Kidney (tissue), 14 donors: ENCODE measurements around the gene GPX2. TPM values are rescaled to one million over a fixed set of nuclear protein-coding genes. Genes with fewer than 3 reads are reported as not detected.
A peak's percentile ranks its signal among the peaks of the same experiment; 100 is the strongest.

Experiments used
- DNase-seq, 5 donors: peaks; one replicate each; pipeline ENCODE4 v3.0.0-alpha.2; 2013 to 2020
- FAIRE-seq: peaks from 2 replicates; lab custom pipeline; 2012; peaks lifted over from hg19 to GRCh38; lab: Jason Lieb, UNC
- H3K27ac ChIP-seq, 2 donors: one replicate each; pipeline ENCODE4 v1.7.0; 2013; ENCODE audit warnings: low read depth in 2 of 2, low read length in 2 of 2, inconsistent platforms in 1 of 2
- H3K27me3 ChIP-seq: one replicate; pipeline ENCODE4 v1.7.1; 2013; ENCODE audit warnings: low read length, inconsistent platforms; ENCODE audit not compliant: control insufficient read depth, insufficient read depth
- H3K36me3 ChIP-seq, 3 donors: one replicate each; pipeline versions ENCODE4 v1.7.0 to v1.7.1; 2013; ENCODE audit warnings: low read length in 3 of 3, control low read depth in 1 of 3, inconsistent platforms in 1 of 3; ENCODE audit not compliant: insufficient read depth in 3 of 3, control insufficient read depth in 2 of 3
- H3K4me1 ChIP-seq, 3 donors: one replicate each; pipeline versions ENCODE4 v1.7.0 to v1.7.1; 2013; ENCODE audit warnings: low read length in 3 of 3, inconsistent platforms in 1 of 3, low read depth in 1 of 3; ENCODE audit not compliant: control insufficient read depth in 2 of 3, insufficient read depth in 2 of 3
- H3K4me3 ChIP-seq, 3 donors: one replicate each; pipeline versions ENCODE4 v1.7.0 to v1.8.1; 2013; ENCODE audit warnings: low read length in 3 of 3, control low read depth in 1 of 3, inconsistent platforms in 1 of 3
- H3K9ac ChIP-seq, 3 donors: one replicate each; pipeline versions ENCODE4 v1.7.0 to v1.7.1; 2013; ENCODE audit warnings: low read length in 3 of 3, control low read depth in 1 of 3, inconsistent platforms in 1 of 3
- H3K9me3 ChIP-seq, 3 donors: one replicate each; pipeline versions ENCODE4 v1.7.0 to v1.7.1; 2013; ENCODE audit warnings: low read length in 3 of 3, control low read depth in 1 of 3, inconsistent platforms in 1 of 3; ENCODE audit not compliant: control insufficient read depth in 2 of 3, insufficient read depth in 1 of 3
- CTCF ChIP-seq: IDR thresholded peaks from 3 replicates; pipeline ENCODE4 v1.5.1; 2012; ENCODE audit warnings: mild to moderate bottlenecking, moderate library complexity, borderline replicate concordance; ENCODE audit not compliant: insufficient read depth; ENCODE audit errors: extremely low read depth
- intact Hi-C: fragments of 100-400 bp; cut with DNase I; formaldehyde crosslinking; loops from one replicate; pipeline ENCODE4 v1.11.1; 2022
- polyA plus RNA-seq: library from polyadenylated mRNA; stranded (reverse); fragments of 350-450 nt; fragmentation: Illumina TruSeq; extraction: RNeasy Lipid Tissue Mini Kit (QIAGEN cat#74804); gene quantifications from one replicate; pipeline ENCODE4 v1.2.3, GENCODE V29; 2014; ENCODE audit warnings: low read depth, low replicate concordance; ENCODE audit not compliant: insufficient read depth
- total RNA-seq: library from RNA; stranded (reverse); fragmentation: NEBNext Ultra II Directional; extraction: Animal tissue kit (Norgen Biotek cat#: 25700); gene quantifications from one replicate; pipeline ENCODE4 v1.2.1, GENCODE V29; 2021
- donor health status: control.
- donor health status: control.
- donor health status: control.
- donor health status: control.
- donor health status: control.
- donor health status: DM: yes; HTN: yes; CAD: no.
- donor health status: Normal renal cell carcinoma (clear cell type).

GPX2 gene
- total and polyA plus RNA-seq, 2 donors from 2014 or later = 8.4 to 60.0 TPM

GRCh38 chr14:64951724-64952123 lies 9.2 kb upstream of the GPX2 start:
- DNase-seq (peak in 1 of 5 donors; percentile 30), FAIRE-seq (no peak)
- Histone ChIP-seq H3K36me3 (peaks cover 0 to 7% (median 0%) of the 10 kb centered on the region in 3 donors), H3K4me3 (no peak overlapping the region), H3K9me3 (no peaks in the 10 kb centered on the region), H3K9ac (no peak overlapping the region), H3K27me3 (no peaks in the 10 kb centered on the region), H3K27ac (no peak overlapping the region), H3K4me1 (peaks cover 0 to 15% (median 0%) of the 10 kb centered on the region in 3 donors)
- intact Hi-C loops = no loop called here
- TF ChIP-seq CTCF = no peak

- Histone ChIP-seq H3K36me3 (peaks cover 0 to 7% (median 3%) of the 10 kb centered on the region in 3 donors), H3K27me3 (no peaks in the 10 kb centered on the region), H3K4me3 (no peak overlapping the region), H3K9me3 (no peaks in the 10 kb centered on the region), H3K4me1 (peaks cover 0 to 15% (median 0%) of the 10 kb centered on the region in 3 donors), H3K9ac (no peak overlapping the region), H3K27ac (no peak overlapping the region)
- intact Hi-C loops = no loop called here
- FAIRE-seq (no peak), DNase-seq (peak in 2 of 5 donors; percentile 15 to 49)
- no peak for TF ChIP-seq CTCF
These were observed 8.7 kb upstream of the GPX2 start for GRCh38 chr14:64951291-64951690.

- no peak for FAIRE-seq
- H3K27me3 ChIP-seq = no peaks in the 10 kb centered on the region
- no peak for TF ChIP-seq CTCF
- H3K9ac ChIP-seq = no peak overlapping the region
- H3K9me3 ChIP-seq = no peaks in the 10 kb centered on the region
- H3K4me1 ChIP-seq = peaks cover 0 to 15% (median 0%) of the 10 kb centered on the region in 3 donors
- no peak overlapping the region for H3K4me3 ChIP-seq
- intact Hi-C loops = no loop called here
- DNase-seq = peak in 1 of 5 donors; percentile 22
- peaks cover 0 to 7% (median 4%) of the 10 kb centered on the region in 3 donors for H3K36me3 ChIP-seq
- H3K27ac ChIP-seq = no peak overlapping the region
These were observed 8.3 kb upstream of the GPX2 start for GRCh38 chr14:64950889-64951288.
